Measurements from ENCODE around the gene SUCO.

DNA sequence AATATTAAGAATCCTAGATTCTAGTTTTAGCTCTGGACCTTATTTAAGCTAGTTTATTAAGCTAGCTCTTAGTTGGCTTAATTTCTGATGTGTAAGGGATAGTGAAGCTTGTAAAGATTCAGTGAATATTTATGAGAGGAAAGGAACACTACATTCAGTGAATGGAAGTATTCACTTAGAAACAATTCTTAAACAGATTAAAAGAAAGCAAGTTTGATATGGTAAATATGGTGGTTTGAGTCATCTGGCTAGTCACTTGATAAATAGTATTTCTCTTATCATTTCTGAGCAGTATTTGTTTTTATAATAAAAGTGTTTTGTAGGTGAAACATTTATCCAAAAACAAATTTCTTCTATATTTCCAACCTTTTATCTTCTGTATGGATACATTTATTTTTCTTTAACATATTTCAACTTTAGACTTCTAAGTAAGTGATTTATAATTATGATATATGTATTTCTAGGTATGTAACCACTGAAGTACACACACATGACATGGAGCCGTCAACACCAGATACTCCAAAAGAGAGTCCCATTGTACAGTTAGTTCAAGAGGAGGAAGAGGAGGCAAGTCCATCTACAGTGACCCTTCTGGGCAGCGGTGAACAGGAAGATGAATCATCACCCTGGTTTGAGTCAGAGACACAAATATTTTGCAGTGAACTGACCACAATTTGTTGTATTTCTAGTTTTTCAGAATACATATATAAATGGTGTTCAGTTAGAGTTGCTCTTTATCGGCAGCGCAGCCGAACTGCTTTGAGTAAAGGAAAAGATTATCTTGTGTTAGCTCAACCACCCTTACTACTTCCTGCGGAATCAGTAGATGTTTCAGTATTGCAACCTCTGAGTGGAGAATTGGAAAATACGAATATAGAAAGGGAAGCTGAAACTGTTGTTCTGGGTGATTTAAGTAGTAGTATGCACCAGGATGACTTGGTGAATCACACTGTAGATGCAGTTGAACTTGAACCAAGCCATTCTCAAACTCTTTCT, 55.6 kb downstream of the SUCO start:
- TF ChIP-seq CTCF (IDR thresholded peaks at IDR 0.05) (no peak), POLR2AphosphoS5 (IDR thresholded peaks at IDR 0.05) (no peak), POLR2A (IDR thresholded peaks at IDR 0.05) (no peak)
